NOMO-1 treated with dmso at 0.1 percent for 144 hours (cell line): Measurements from ENCODE around the gene BIRC3.
"Not testable (repeated sequence)": the region's sequence is repeated elsewhere in the genome, so short reads cannot be mapped to it uniquely, and the experiment has no call there.

Source experiments
- DNase-seq: peaks from one replicate; lab custom pipeline; 2025; ENCODE audit not compliant: unreplicated experiment; lab: John Stamatoyannopoulos, UW

BIRC3 gene

DNA sequence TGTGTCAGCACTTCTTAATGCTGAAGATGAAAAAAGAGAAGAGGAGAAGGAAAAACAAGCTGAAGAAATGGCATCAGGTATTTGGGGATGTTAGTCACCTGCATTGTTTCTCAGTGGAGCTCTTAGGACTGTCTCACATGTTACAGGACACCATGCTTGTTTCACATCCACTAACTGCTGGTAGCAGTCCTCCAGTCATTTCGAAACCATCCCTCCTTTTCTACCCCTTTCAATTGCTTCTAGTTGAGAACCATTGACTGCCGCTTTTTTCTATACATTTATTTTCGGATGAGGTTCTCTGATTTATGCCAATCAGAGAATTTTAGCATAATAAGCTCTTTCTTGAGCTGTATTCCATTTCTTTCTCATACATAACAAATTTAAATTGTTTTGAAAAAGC lies 51.2 kb downstream of the BIRC3 start:
- DNase-seq, result no peak

- not testable (repeated sequence) for DNase-seq
Measured at GRCh38 chr11:102374633-102375424, 57.5 kb downstream of the BIRC3 start.

DNA sequence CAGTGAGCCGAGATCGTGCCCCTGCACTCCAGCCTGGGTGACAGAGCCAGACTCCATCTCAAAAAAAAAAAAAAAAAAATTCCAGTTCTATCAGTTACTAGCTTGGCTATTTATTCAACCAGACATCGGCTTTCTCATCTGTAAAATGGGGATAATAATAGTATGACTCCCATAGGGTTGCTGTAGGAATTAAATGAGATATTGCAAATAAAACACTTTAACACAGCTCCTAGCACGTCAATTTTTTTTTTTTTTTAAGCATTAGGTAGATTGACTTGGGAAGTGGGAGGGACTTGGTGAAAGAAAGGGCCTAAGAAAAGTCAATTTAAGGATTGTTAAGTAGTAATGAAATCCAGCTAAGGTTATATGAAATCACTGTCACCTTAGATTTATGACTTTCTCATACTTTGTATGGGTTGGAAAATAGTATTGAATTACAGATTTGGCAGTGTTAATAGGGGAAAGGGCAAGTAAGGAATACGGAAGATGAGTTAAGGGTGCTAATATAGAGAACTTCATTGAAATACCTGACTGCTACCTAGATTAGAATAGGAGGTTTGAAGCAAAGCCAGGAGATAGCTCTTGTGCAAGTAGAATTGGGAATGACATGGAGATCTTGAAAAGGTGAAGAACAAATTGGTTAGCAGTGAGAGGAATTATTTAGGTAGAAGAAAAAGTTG lies 58.6 kb downstream of the BIRC3 start:
- no peak for DNase-seq

GRCh38 chr11:102377891-102378290 lies 60.6 kb downstream of the BIRC3 start:
- DNase-seq, result no peak

DNA sequence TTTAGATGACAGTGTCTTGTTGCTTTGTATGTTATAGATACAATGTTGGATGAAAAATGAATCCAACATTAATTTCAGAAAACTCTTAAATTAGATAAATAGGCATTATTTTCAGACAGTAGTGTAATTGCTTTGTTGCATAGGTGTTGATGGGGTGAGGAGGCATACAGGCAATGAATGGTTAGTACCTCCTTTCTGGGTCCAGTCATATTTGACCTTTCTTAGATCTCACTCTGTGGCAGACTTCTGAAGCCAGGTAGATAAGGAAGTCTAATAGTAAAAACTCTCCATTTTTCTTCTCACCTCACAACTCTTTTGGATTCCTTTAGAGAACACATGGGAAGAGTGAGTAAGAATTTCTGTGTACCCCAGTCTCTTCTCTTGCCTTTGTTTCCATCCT lies 61.5 kb downstream of the BIRC3 start:
- DNase-seq, result no peak

DNA sequence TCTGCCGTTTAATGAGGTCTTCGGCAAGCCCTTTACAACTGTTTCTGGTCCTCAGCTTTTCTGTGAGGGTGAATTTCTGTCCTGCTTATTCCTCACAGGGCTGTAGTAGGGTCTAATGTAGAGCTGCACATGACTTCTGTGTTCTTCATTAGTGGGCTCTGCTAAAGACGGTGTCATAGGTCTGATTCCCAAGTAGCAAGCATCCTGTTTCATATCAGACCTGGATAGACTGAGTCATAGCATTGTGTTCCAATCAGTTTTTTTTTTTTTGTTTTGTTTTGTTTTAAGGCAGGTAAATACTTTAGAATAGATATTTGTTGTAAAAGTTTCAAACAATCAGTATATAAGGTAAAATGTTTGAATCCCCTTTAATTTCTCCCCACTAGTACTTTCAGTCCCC lies 65.1 kb downstream of the BIRC3 start:
- no peak for DNase-seq

DNA sequence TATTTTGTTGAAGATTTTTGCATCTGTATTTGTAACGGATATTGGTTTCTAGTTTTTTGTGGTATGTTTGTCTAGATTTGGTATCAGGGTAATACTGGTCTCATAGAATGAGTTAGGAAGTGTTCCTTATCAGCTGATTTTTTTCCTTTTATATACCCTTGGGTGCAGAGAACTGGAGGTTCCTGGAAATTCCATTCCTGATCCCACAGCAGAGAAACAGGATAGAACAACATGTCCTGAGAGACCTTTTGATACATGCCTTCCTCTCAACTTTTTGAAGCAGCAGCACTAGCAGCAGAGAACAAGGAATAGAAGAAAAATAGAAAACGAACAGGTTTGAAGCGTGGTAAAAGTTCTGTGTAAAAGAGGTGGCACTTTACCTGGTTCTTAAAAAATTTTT lies 66.6 kb downstream of the BIRC3 start:
- DNase-seq, result no peak

- no peak for DNase-seq
Measured at GRCh38 chr11:102384419-102385079, 67.3 kb downstream of the BIRC3 start.

- no peak for DNase-seq
Measured at GRCh38 chr11:102385085-102386007, 68.1 kb downstream of the BIRC3 start.

DNA sequence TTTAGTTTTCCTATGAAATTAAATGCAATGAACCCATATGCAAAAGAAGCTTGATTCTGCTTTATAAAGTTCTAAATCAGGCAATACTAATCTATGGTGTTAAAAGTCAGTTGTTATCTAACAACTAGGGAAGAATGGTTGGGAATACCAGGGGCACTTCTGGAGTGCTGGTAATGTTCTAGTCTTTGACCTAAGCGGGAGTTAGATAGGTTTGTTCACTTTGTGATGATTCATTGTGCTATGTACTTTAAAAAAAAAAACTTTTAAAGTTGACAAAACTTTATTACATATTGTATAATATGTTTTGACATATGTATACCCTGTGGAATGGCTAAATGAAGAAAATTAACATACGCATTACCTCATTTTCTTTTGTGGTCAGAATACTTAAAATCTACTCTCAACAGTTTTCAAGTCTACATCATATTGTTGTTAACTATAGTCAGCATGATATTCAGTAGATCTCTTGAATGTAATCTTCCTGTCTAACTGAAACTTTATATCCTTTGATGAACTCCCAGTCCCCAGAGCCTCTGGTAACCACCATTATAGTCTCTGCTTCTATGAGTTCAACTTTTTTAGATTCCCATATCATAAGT lies 69.0 kb downstream of the BIRC3 start:
- no peak for DNase-seq

GRCh38 chr11:102387043-102387781 lies 69.9 kb downstream of the BIRC3 start:
- no peak for DNase-seq
